ENCODE results near the gene ANKLE2.
"Not testable (repeated sequence)": the region's sequence is repeated elsewhere in the genome, so short reads cannot be mapped to it uniquely, and the experiment has no call there.

ANKLE2 gene

GRCh38 chr12:132692030-132692429 is 69.6 kb downstream of the ANKLE2 start:
- in situ Hi-C loops (cut with MboI; ENCODE audit: low sequenced_read_pairs), result not testable (repeated sequence)

GRCh38 chr12:132690112-132690511 is 71.5 kb downstream of the ANKLE2 start:
- in situ Hi-C loops (cut with MboI; ENCODE audit: low sequenced_read_pairs), result no loop called here

- in situ Hi-C loops (cut with MboI; ENCODE audit: low sequenced_read_pairs), result no loop called here
Measured at GRCh38 chr12:132689227-132689626, 72.4 kb downstream of the ANKLE2 start.

- in situ Hi-C loops (cut with MboI; ENCODE audit: low sequenced_read_pairs), result no loop called here
Measured at GRCh38 chr12:132687211-132688164, 74.1 kb downstream of the ANKLE2 start, which contains the start of the genes POLE and PXMP2. POLE (minus strand) TSS chr12:132687342; CDS start chr12:132687315, 27 bp downstream. PXMP2 (plus strand) TSS chr12:132687587; CDS start chr12:132687671, 84 bp downstream.

- in situ Hi-C loops (cut with MboI; ENCODE audit: low sequenced_read_pairs), result no loop called here
Measured at GRCh38 chr12:132686825-132687210, 74.8 kb downstream of the ANKLE2 start.

GRCh38 chr12:132685400-132685799 is 76.2 kb downstream of the ANKLE2 start:
- in situ Hi-C loops (cut with MboI; ENCODE audit: low sequenced_read_pairs), result no loop called here

- in situ Hi-C loops (cut with MboI; ENCODE audit: low sequenced_read_pairs), result no loop called here
Measured at GRCh38 chr12:132677492-132677891, 84.1 kb downstream of the ANKLE2 start.

GRCh38 chr12:132675757-132676432 is 85.7 kb downstream of the ANKLE2 start:
- in situ Hi-C loops (cut with MboI; ENCODE audit: low sequenced_read_pairs), result no loop called here

Measured in hTERT RPE-1 (cell line).